Measurements from ENCODE around the gene CLEC16A. TPM values are rescaled to one million over a fixed set of nuclear protein-coding genes. Genes with fewer than 3 reads are reported as not detected.

Gene CLEC16A
- 10 to 100 TPM; 18.4 to 20.1 TPM for total RNA-seq

GRCh38 chr16:10944249-10945064, at the start of gene CLEC16A:
TSS of gene CLEC16A (plus strand) at chr16:10944564. CDS start at chr16:10944718, 154 bp downstream.
- CTCF ChIA-PET = interaction anchor here (1.0 to 2.1 kb wide), 3 partner anchors 10 to 28 kb away, joined by 4 to 18 read pairs (median 8); no protein-coding TSS in a partner anchor
- peaks cover 8% of the 10 kb centered on the region for H3K36me3 Mint-ChIP-seq (ENCODE audit: low read depth)
- intact Hi-C loops (cut with micrococcal nuclease) = loop anchor here (1.0 to 10.0 kb wide), 6 partner anchors 640 to 1982 kb away; partner anchors contain the start of genes GSPT1, HAPSTR1, LITAF and USP7
- no peaks in the 10 kb centered on the region for H3K9me3 Mint-ChIP-seq
- no peaks in the 10 kb centered on the region for H3K27me3 Mint-ChIP-seq (ENCODE audit: low read depth)
- peak; percentile 97 for DNase-seq
- H3K27ac Mint-ChIP-seq = peak within 1 kb of the TSS; percentile 70
- H3K4me3 Mint-ChIP-seq = peak within 1 kb of the TSS; percentile 81
- H3K4me1 Mint-ChIP-seq (ENCODE audit: low read depth) = peaks cover 61% of the 10 kb centered on the region

GRCh38 chr16:10895053-10895946, 49.1 kb upstream of the CLEC16A start:
- intact Hi-C loops (cut with micrococcal nuclease) = no loop called here
- CTCF ChIA-PET = no interaction called here
- H3K36me3 Mint-ChIP-seq (ENCODE audit: low read depth) = no peaks in the 10 kb centered on the region
- H3K9me3 Mint-ChIP-seq = no peaks in the 10 kb centered on the region
- H3K27me3 Mint-ChIP-seq (ENCODE audit: low read depth) = peaks cover 8% of the 10 kb centered on the region
- DNase-seq = peak; percentile 56
- no peak overlapping the region for H3K27ac Mint-ChIP-seq
- H3K4me1 Mint-ChIP-seq (ENCODE audit: low read depth) = no peaks in the 10 kb centered on the region
- H3K4me3 Mint-ChIP-seq = no peak overlapping the region

- CTCF ChIA-PET = no interaction called here
- Mint-ChIP-seq H3K27ac (no peak overlapping the region), H3K27me3 (ENCODE audit: low read depth) (peaks cover 5% of the 10 kb centered on the region), H3K9me3 (no peaks in the 10 kb centered on the region), H3K4me3 (no peak overlapping the region), H3K4me1 (ENCODE audit: low read depth) (no peaks in the 10 kb centered on the region), H3K36me3 (ENCODE audit: low read depth) (no peaks in the 10 kb centered on the region)
- intact Hi-C loops (cut with micrococcal nuclease) = no loop called here
- DNase-seq = no peak
Observed at GRCh38 chr16:10896165-10896564, 48.2 kb upstream of the CLEC16A start.

DNA sequence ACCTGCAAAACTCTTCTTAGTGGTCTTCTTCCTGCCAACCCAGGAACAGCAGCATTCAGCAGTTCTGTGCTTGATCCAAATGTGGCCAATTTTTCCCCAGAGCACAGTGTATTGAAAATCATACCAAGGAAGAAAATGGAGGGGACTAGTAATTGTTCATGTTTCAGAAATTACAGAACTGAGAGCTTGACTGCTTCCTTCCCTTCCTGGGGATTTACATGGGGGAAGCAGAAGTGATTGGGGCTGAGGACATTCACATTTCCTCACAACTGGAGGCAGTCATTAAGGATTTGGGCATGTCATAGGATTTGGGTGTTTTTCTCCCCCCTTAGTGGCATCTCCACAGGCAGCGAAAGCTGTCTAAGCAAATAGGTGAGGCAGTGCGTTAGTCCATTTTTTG, 47.6 kb upstream of the CLEC16A start:
- H3K4me3 Mint-ChIP-seq = no peak overlapping the region
- intact Hi-C loops (cut with micrococcal nuclease) = no loop called here
- H3K9me3 Mint-ChIP-seq = no peaks in the 10 kb centered on the region
- H3K36me3 Mint-ChIP-seq (ENCODE audit: low read depth) = no peaks in the 10 kb centered on the region
- H3K4me1 Mint-ChIP-seq (ENCODE audit: low read depth) = no peaks in the 10 kb centered on the region
- H3K27me3 Mint-ChIP-seq (ENCODE audit: low read depth) = peaks cover 3% of the 10 kb centered on the region
- CTCF ChIA-PET = no interaction called here
- DNase-seq = no peak
- no peak overlapping the region for H3K27ac Mint-ChIP-seq

DNA sequence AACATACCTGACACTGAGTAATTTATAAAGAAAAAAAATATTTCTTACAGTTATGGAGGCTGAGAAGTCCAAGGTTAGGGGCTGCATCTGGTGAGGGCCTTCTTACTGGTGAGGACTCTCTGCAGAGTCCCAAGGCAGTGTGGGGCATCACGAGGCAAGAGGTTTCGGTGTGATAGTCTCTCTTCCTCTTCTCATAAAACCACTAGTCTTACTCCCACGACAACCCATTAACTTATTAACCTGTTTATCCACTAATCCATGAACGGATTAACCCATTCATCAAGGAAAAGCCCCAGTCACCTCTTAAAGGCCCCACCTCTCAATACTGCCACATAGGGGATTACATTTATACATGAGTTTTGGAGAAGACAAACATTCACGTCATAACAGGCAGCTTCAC, 47.2 kb upstream of the CLEC16A start:
- Mint-ChIP-seq H3K4me3 (no peak overlapping the region), H3K4me1 (ENCODE audit: low read depth) (no peaks in the 10 kb centered on the region), H3K36me3 (ENCODE audit: low read depth) (no peaks in the 10 kb centered on the region), H3K27ac (no peak overlapping the region), H3K9me3 (no peaks in the 10 kb centered on the region), H3K27me3 (ENCODE audit: low read depth) (peaks cover 2% of the 10 kb centered on the region)
- no peak for DNase-seq
- CTCF ChIA-PET = no interaction called here
- intact Hi-C loops (cut with micrococcal nuclease) = no loop called here

DNA sequence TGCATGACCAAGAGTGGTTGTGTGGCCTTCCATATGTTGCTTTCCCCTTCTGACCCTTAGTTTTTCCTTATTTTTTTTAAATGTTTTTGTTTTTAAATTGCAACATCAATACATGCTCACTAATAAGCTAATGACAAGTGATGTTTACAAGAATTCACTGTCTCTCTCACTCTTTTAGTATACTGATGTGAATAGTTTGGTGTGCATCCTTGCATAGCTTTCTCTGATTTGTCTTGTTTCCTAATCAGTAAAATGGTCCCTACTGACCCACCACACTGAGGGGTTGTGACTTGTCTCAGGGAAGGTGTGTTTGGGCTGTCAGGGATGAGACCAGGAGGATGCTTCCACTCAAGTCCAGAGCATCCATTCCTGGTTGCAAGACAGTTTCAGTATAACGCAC, 41.4 kb upstream of the CLEC16A start:
- intact Hi-C loops (cut with micrococcal nuclease) = no loop called here
- Mint-ChIP-seq H3K36me3 (ENCODE audit: low read depth) (no peaks in the 10 kb centered on the region), H3K4me1 (ENCODE audit: low read depth) (no peaks in the 10 kb centered on the region), H3K27me3 (ENCODE audit: low read depth) (no peaks in the 10 kb centered on the region), H3K27ac (no peak overlapping the region), H3K9me3 (peaks cover 11% of the 10 kb centered on the region), H3K4me3 (no peak overlapping the region)
- no peak for DNase-seq
- CTCF ChIA-PET = no interaction called here

GRCh38 chr16:10906482-10906881, 37.9 kb upstream of the CLEC16A start:
- no peak for DNase-seq
- Mint-ChIP-seq H3K27me3 (ENCODE audit: low read depth) (no peaks in the 10 kb centered on the region), H3K27ac (no peak overlapping the region), H3K4me3 (no peak overlapping the region), H3K4me1 (ENCODE audit: low read depth) (no peaks in the 10 kb centered on the region), H3K9me3 (peaks cover 11% of the 10 kb centered on the region), H3K36me3 (ENCODE audit: low read depth) (no peaks in the 10 kb centered on the region)
- CTCF ChIA-PET = interaction anchor here (0.8 kb wide), 1 partner anchor 384 kb away, joined by 3 read pairs; no protein-coding TSS in a partner anchor
- intact Hi-C loops (cut with micrococcal nuclease) = no loop called here

DNA sequence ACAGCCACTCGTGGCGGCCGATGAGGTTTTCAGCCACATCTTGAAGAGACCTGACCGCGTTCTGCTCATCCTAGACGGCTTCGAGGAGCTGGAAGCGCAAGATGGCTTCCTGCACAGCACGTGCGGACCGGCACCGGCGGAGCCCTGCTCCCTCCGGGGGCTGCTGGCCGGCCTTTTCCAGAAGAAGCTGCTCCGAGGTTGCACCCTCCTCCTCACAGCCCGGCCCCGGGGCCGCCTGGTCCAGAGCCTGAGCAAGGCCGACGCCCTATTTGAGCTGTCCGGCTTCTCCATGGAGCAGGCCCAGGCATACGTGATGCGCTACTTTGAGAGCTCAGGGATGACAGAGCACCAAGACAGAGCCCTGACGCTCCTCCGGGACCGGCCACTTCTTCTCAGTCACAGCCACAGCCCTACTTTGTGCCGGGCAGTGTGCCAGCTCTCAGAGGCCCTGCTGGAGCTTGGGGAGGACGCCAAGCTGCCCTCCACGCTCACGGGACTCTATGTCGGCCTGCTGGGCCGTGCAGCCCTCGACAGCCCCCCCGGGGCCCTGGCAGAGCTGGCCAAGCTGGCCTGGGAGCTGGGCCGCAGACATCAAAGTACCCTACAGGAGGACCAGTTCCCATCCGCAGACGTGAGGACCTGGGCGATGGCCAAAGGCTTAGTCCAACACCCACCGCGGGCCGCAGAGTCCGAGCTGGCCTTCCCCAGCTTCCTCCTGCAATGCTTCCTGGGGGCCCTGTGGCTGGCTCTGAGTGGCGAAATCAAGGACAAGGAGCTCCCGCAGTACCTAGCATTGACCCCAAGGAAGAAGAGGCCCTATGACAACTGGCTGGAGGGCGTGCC, 37.2 kb upstream of the CLEC16A start:
- CTCF ChIA-PET = interaction anchor here (0.8 kb wide), 1 partner anchor 385 kb away, joined by 3 read pairs; no protein-coding TSS in a partner anchor
- no peak overlapping the region for H3K4me3 Mint-ChIP-seq
- DNase-seq = no peak
- no peaks in the 10 kb centered on the region for H3K27me3 Mint-ChIP-seq (ENCODE audit: low read depth)
- H3K36me3 Mint-ChIP-seq (ENCODE audit: low read depth) = no peaks in the 10 kb centered on the region
- intact Hi-C loops (cut with micrococcal nuclease) = no loop called here
- no peaks in the 10 kb centered on the region for H3K4me1 Mint-ChIP-seq (ENCODE audit: low read depth)
- peaks cover 11% of the 10 kb centered on the region for H3K9me3 Mint-ChIP-seq
- no peak overlapping the region for H3K27ac Mint-ChIP-seq

DNA sequence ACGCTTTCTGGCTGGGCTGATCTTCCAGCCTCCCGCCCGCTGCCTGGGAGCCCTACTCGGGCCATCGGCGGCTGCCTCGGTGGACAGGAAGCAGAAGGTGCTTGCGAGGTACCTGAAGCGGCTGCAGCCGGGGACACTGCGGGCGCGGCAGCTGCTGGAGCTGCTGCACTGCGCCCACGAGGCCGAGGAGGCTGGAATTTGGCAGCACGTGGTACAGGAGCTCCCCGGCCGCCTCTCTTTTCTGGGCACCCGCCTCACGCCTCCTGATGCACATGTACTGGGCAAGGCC, 36.7 kb upstream of the CLEC16A start:
- intact Hi-C loops (cut with micrococcal nuclease) = no loop called here
- peaks cover 9% of the 10 kb centered on the region for H3K9me3 Mint-ChIP-seq
- H3K27ac Mint-ChIP-seq = no peak overlapping the region
- no peak overlapping the region for H3K4me3 Mint-ChIP-seq
- H3K36me3 Mint-ChIP-seq (ENCODE audit: low read depth) = no peaks in the 10 kb centered on the region
- CTCF ChIA-PET = no interaction called here
- H3K4me1 Mint-ChIP-seq (ENCODE audit: low read depth) = no peaks in the 10 kb centered on the region
- DNase-seq = no peak
- H3K27me3 Mint-ChIP-seq (ENCODE audit: low read depth) = no peaks in the 10 kb centered on the region

DNA sequence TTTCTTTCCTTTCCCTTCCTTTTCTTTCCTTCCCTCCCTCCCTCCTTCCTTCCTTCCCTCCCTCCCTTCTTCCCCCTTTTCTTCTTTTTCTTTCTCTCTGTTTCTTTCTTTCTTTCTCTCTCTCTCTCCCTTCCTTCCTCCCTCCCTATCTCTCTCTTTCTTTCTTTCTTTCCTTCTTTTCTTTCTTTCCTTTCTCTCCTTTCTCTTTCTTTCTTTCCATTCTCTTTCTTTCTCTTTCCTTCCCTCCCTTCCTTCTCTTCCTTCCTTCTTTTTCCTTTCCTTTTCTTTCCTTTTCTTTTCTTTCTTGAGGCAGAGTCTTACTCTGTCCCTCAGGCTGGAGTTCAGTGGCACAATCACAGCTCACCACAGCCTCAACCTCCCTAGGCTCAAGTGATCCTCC, 33.1 kb upstream of the CLEC16A start:
- Mint-ChIP-seq H3K9me3 (no peaks in the 10 kb centered on the region), H3K36me3 (ENCODE audit: low read depth) (no peaks in the 10 kb centered on the region), H3K4me3 (no peak overlapping the region), H3K27ac (no peak overlapping the region), H3K27me3 (ENCODE audit: low read depth) (no peaks in the 10 kb centered on the region), H3K4me1 (ENCODE audit: low read depth) (peaks cover 8% of the 10 kb centered on the region)
- CTCF ChIA-PET = interaction anchor here (0.6 to 0.8 kb wide), 4 partner anchors 15 to 1011 kb away, joined by 3 to 5 read pairs (median 4); no protein-coding TSS in a partner anchor
- DNase-seq = no peak
- intact Hi-C loops (cut with micrococcal nuclease) = no loop called here

DNA sequence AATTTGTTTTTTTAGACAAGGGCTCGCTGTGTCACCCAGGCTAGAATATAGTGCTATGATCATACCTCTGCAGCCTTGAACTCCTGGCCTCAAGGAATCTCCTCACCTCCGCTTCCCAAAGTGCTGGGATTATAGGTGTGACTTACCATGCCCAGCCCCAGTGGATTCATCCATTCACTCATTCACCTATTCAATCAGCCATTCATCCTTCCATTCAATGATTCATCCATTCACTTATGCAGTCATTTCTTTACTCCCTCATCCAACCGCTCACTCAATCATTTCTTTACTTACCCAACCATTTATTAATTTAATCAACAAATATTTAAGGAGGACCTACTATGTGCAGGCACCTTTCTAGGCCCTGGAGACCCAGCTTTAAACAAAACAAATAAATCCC, 27.8 kb upstream of the CLEC16A start:
- Mint-ChIP-seq H3K36me3 (ENCODE audit: low read depth) (no peaks in the 10 kb centered on the region), H3K27ac (no peak overlapping the region), H3K4me3 (no peak overlapping the region)

More for the DNA sequence above, 27.8 kb upstream of the CLEC16A start:
- intact Hi-C loops (cut with micrococcal nuclease) = loop anchor here (5.0 kb wide), 1 partner anchor 659 kb away; no protein-coding TSS in a partner anchor
- Mint-ChIP-seq H3K9me3 (no peaks in the 10 kb centered on the region), H3K4me1 (ENCODE audit: low read depth) (peaks cover 11% of the 10 kb centered on the region), H3K27me3 (ENCODE audit: low read depth) (no peaks in the 10 kb centered on the region)
- CTCF ChIA-PET = interaction anchor here (1.3 to 3.2 kb wide), 2 partner anchors 20 to 402 kb away, joined by 5 to 10 read pairs; no protein-coding TSS in a partner anchor
- DNase-seq = no peak
